Measurements from ENCODE around the gene ADAM19. TPM values are rescaled to one million over a fixed set of nuclear protein-coding genes. Genes with fewer than 3 reads are reported as not detected.

ADAM19 gene
- polyA plus RNA-seq, 1 donor from 2014 or later: 9.9 TPM

GRCh38 chr5:157463081-157463480 is 112.5 kb downstream of the ADAM19 start:
- H3K79me2 ChIP-seq (replicated peaks; ENCODE audit: insufficient read depth, low read length): no peaks in the 10 kb centered on the region
- H3K36me3 ChIP-seq (ENCODE audit: insufficient read depth, low read length): no peaks in the 10 kb centered on the region
- no peak overlapping the region for H3K4me3 ChIP-seq (ENCODE audit: low read length)
- no peak overlapping the region for H3K9ac ChIP-seq (ENCODE audit: low read length)
- H4K20me1 ChIP-seq (ENCODE audit: insufficient read depth): no peaks in the 10 kb centered on the region
- H3K9me2 ChIP-seq (ENCODE audit: insufficient read depth, low read length): no peaks in the 10 kb centered on the region
- H3F3A ChIP-seq (ENCODE audit: insufficient read depth, low read length, poor library complexity, severe bottlenecking): no peaks in the 10 kb centered on the region
- H3K27ac ChIP-seq (ENCODE audit: low read length): no peak overlapping the region
- no peak overlapping the region for H3K4me2 ChIP-seq (ENCODE audit: low read length)
- no peak overlapping the region for H2AFZ ChIP-seq (ENCODE audit: low read depth, low read length)
- H3K9me3 ChIP-seq (ENCODE audit: low read length): no peaks in the 10 kb centered on the region
- TF ChIP-seq REST (IDR thresholded peaks at IDR 0.05; ENCODE audit: borderline replicate concordance) (no peak), CTCF (IDR thresholded peaks at IDR 0.05; ENCODE audit: poor library complexity, severe bottlenecking) (no peak)
- peaks cover 33% of the 10 kb centered on the region for H3K27me3 ChIP-seq (ENCODE audit: insufficient read depth, low read depth, low read length)

GRCh38 chr5:157460921-157461792 is 114.4 kb downstream of the ADAM19 start:
- no peak overlapping the region for H3K4me3 ChIP-seq (ENCODE audit: low read length)
- no peak for TF ChIP-seq CTCF (IDR thresholded peaks at IDR 0.05; ENCODE audit: poor library complexity, severe bottlenecking)
- TF ChIP-seq REST (IDR thresholded peaks at IDR 0.05; ENCODE audit: borderline replicate concordance): no peak
- TF ChIP-seq RAD21 (conservative IDR thresholded peaks at IDR 0.05): no peak
- no peaks in the 10 kb centered on the region for H3K9me3 ChIP-seq (ENCODE audit: low read length)
- no peaks in the 10 kb centered on the region for H3F3A ChIP-seq (ENCODE audit: insufficient read depth, low read length, poor library complexity, severe bottlenecking)
- no peak overlapping the region for H3K27ac ChIP-seq (ENCODE audit: low read length)
- H3K27me3 ChIP-seq (ENCODE audit: insufficient read depth, low read depth, low read length): peaks cover 33% of the 10 kb centered on the region
- H3K79me2 ChIP-seq (replicated peaks; ENCODE audit: insufficient read depth, low read length): no peaks in the 10 kb centered on the region
- H2AFZ ChIP-seq (ENCODE audit: low read depth, low read length): no peak overlapping the region
- H3K9ac ChIP-seq (ENCODE audit: low read length): no peak overlapping the region
- no peaks in the 10 kb centered on the region for H3K36me3 ChIP-seq (ENCODE audit: insufficient read depth, low read length)
- no peaks in the 10 kb centered on the region for H3K9me2 ChIP-seq (ENCODE audit: insufficient read depth, low read length)
- no peak overlapping the region for H3K4me2 ChIP-seq (ENCODE audit: low read length)
- no peaks in the 10 kb centered on the region for H4K20me1 ChIP-seq (ENCODE audit: insufficient read depth)
